HFF-Myc (cell line): ENCODE results near the gene TNNT3.
"Not testable (repeated sequence)": the region's sequence is repeated elsewhere in the genome, so short reads cannot be mapped to it uniquely, and the experiment has no call there.

Source experiments
- DNase-seq: peaks from one replicate; pipeline ENCODE4 v3.0.0-alpha.2; 2011; ENCODE audit warnings: low read depth; ENCODE audit errors: extremely low read depth
- H3K4me3 ChIP-seq: replicated peaks from 2 replicates; pipeline ENCODE4 v1.5.1; 2011; ENCODE audit warnings: low read depth, mild to moderate bottlenecking, control low read depth, low read length
- TF ChIP-seq, protein P1 (sequence below): IDR thresholded peaks from 2 replicates; pipeline ENCODE4 v1.5.1; 2012; ENCODE audit warnings: mild to moderate bottlenecking, low read depth, low read length, control low read depth; ENCODE audit errors: missing control alignments

Gene TNNT3

DNA sequence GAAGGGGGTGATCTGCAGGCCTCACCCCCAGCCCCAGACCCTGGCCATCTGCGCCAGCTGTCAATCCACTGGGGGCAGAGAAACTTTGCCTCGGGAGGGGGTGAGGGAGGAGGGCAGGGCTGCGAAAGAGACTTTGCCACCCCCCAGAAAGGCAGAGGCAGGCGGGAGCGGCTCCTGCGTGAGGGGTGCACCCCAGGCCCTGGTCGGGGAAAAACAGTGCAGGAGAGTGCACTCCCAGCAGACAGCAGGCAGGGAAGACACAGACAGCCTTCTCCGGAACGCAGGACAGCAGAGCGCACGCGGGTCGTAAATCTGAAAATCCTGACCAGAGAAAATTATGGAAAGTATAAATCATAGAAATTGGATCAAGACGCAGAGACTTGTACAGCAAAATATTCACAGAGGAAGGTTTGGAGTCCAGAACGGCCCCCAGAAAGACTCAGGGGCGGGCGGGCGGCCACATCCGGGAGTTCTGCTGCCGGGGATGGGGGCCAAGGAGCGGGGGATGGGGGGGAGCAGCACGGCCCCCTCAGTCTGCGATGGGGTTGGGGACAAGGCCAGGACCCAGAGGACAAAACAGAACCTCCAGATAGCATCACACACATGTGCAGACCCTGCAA, 19.6 kb downstream of the TNNT3 start:
- no peak for DNase-seq
- TF ChIP-seq, protein P1, sequence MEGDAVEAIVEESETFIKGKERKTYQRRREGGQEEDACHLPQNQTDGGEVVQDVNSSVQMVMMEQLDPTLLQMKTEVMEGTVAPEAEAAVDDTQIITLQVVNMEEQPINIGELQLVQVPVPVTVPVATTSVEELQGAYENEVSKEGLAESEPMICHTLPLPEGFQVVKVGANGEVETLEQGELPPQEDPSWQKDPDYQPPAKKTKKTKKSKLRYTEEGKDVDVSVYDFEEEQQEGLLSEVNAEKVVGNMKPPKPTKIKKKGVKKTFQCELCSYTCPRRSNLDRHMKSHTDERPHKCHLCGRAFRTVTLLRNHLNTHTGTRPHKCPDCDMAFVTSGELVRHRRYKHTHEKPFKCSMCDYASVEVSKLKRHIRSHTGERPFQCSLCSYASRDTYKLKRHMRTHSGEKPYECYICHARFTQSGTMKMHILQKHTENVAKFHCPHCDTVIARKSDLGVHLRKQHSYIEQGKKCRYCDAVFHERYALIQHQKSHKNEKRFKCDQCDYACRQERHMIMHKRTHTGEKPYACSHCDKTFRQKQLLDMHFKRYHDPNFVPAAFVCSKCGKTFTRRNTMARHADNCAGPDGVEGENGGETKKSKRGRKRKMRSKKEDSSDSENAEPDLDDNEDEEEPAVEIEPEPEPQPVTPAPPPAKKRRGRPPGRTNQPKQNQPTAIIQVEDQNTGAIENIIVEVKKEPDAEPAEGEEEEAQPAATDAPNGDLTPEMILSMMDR: no peak
- no peak overlapping the region for H3K4me3 ChIP-seq

DNA sequence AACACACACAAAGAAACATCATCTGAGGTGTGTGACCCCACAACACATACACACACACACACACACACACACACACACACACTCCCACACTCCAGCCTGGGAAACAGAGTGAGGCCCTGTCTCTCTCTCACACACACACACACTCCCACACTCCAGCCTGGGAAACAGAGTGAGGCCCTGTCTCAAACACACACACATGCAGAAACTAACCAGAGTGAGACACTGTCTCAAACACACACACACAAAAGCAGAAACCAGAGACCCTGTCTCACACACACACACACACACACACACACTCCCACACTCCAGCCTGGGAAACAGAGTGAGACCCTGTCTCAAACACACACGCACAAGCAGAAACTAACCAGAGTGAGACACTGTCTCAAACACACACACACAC, 20.3 kb downstream of the TNNT3 start:
- DNase-seq, H3K4me3 ChIP-seq: not testable (repeated sequence)

DNA sequence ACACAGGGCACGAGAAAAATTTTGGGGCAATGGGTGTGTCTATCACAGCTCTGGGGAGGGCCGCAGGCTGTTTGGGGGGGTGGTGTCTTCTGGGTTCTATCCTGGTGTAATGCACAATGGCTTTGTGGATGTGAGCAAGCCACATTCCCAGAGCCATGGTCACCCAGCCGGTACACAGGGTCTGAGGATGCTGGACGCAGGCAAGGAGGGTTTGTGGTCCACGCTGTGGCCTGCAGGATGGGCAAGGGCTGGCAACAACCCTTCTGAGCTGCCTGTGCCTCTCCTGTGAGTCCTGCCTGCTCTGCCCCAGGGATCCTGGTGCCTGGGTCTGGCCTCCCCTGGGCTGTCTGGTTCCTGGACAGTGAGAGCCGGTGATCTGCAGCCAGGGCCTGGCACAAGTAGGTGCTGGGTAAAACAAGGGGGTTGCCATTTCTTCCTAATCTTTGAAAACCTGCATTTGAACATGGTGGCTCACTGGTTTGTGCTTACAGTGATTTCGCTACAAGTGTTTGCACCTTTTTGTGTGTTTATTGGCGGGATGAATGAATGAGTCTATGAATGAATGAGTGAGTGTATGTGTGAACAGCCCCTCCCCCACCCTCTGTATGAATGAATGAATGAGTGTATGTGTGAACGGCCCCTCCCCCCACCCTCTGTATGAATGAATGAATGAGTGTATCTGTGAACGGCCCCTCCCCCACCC, 23.2 kb downstream of the TNNT3 start:
- no peak overlapping the region for H3K4me3 ChIP-seq
- TF ChIP-seq, protein P1: no peak
- no peak for DNase-seq

DNA sequence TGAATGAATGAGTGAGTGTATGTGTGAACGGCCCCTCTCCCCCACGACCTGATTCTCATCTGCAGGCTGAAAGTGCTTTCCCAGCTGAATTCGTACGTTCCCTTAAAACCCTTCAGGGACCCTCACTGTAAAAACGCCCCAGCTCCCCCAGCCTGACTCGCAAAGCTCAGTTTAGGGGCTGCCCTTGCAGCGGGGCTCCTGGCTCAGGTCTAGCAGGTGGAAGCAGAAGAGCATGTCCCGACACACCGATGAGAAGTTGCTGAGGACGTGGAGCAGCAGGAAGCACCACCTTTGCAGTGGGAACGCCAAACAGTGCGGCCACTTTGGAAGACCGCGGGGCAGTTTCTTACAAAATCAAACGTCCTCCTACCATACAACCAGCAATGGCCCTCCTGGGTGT, 24.1 kb downstream of the TNNT3 start:
- TF ChIP-seq, protein P1: no peak
- H3K4me3 ChIP-seq: no peak overlapping the region
- no peak for DNase-seq

DNA sequence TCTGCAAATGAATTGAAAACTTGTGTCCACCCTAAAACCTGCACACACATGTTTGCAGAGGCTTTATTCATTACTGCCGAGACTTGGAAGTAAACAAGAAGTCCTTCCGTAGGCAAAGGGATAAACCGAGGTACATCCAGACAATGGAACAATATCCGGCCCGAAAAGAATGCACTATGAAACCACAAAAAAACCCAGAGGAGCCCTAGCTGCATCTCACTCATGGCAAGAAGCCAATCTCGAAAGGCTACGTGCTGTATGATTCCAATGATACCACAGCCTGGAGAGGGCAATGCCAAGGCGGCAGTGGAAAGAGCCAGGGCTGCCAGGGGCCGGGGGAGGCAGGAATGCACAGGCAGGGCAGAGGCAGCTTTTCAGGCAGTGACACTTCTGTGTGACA, 24.5 kb downstream of the TNNT3 start:
- peak; percentile 16 for DNase-seq
- no peak overlapping the region for H3K4me3 ChIP-seq
- TF ChIP-seq, protein P1: no peak

DNA sequence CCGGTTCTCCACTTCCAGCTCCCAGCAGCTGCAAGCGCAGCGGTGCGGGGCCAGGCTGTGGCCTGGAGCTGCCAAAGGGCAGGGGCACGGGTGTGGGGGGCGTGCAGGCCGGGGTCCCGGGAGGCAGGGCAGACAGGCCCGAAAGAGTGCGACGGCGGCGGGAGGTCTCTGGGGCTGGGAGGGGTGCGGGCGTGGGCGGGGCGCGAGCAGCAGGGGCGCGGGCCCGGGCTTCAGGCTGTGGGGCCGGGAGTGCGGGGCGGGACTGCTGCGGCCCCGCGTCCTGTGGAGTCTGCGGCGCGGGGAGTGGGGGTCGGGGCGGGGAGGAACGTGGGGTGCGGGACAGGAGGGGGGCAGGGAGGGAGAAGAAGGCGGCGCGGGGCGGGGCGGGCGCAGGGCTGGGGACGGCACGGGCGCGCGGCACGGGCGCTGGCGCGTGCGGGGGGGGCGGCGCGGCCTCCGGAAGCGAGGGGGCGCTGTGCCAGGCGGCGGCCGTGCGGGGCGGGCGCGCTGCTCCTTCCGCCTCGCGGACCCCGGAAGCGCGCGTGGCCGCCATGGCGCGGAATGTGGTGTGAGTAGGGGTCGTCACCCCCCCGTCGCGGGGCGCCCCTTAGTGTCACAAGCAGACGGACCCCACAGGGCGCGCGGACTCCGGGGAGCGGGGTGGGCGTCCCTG, 27.4 kb downstream of the TNNT3 start, which contains the start of gene MRPL23:
TSS of gene MRPL23 (plus strand) at position 521 of the 673 bp plus-strand sequence. CDS start at position 552, 31 bp downstream.
- TF ChIP-seq, protein P1: no peak
- no peak within 1 kb of the TSS for H3K4me3 ChIP-seq
- DNase-seq: no peak

DNA sequence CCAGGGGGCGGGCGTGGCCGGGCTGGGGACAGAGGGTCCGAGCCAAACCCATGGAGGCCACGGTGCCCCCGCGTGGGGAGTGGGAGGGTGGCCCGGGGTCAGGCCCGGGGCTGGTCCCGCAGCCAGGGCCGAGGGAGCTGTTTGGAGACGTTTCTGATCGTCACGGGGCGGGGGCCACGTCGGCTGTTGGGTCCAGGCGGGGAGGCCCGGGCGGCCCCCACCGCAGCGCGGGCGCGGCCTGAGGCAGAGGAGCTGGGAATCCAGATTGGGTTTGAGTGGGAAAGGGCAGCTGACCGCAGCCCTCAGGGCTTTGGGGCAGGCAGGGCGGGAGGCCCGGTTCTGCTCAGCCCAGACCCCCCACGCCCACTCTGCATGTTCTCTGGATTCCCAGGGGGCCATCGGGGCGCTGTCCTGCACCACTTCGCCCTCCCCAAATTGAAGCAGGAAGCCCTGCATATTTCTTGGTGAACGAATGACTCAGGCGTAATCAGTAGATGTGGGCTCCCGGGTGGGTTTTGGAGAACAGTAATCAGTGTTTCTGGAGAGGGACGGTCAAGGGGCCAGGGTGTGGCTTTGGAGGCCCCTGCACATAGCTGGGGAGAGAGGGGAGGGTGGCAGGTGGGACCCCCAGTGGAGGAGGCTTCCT, 28.2 kb downstream of the TNNT3 start:
- TF ChIP-seq, protein P1: no peak
- H3K4me3 ChIP-seq: no peak overlapping the region
- DNase-seq: no peak
